Smooth muscle cell of the brain vasculature (primary cell): Measurements from ENCODE around the gene CCL11.

ENCODE experiments used
- DNase-seq: peaks from one replicate; pipeline ENCODE4 v3.0.0-alpha.2; 2012; ENCODE audit warnings: low read depth, low spot score

Gene CCL11

GRCh38 chr17:34257299-34257985 lies 28.1 kb upstream of the CCL11 start:
- no peak for DNase-seq

GRCh38 chr17:34257986-34258326 lies 27.6 kb upstream of the CCL11 start:
- no peak for DNase-seq

- DNase-seq: no peak
Measured at GRCh38 chr17:34259146-34259545, 26.4 kb upstream of the CCL11 start.

GRCh38 chr17:34260861-34261260 lies 24.7 kb upstream of the CCL11 start:
- no peak for DNase-seq

GRCh38 chr17:34261568-34262337 lies 23.8 kb upstream of the CCL11 start:
- DNase-seq: no peak

GRCh38 chr17:34265711-34266110 lies 19.8 kb upstream of the CCL11 start:
- no peak for DNase-seq

GRCh38 chr17:34269969-34270368 lies 15.6 kb upstream of the CCL11 start, which contains the start of gene CCL7:
CCL7 (plus strand) TSS chr17:34270221; CDS start chr17:34270291, 70 bp downstream.
- DNase-seq: no peak

- DNase-seq: no peak
Measured at GRCh38 chr17:34275881-34276280, 9.7 kb upstream of the CCL11 start.

GRCh38 chr17:34276826-34277225 lies 8.7 kb upstream of the CCL11 start:
- no peak for DNase-seq

- DNase-seq: no peak
Measured at GRCh38 chr17:34283571-34283970, 2.0 kb upstream of the CCL11 start.

- DNase-seq: no peak
Measured at GRCh38 chr17:34287875-34288274, 2.3 kb downstream of the CCL11 start.

- DNase-seq: no peak
Measured at GRCh38 chr17:34290586-34290985, 5.0 kb downstream of the CCL11 start.

GRCh38 chr17:34291721-34292348 lies 6.3 kb downstream of the CCL11 start:
- DNase-seq: no peak

- DNase-seq: no peak
Measured at GRCh38 chr17:34299027-34299426, 13.5 kb downstream of the CCL11 start.

- DNase-seq: no peak
Measured at GRCh38 chr17:34299956-34300577, 14.5 kb downstream of the CCL11 start.

- no peak for DNase-seq
Measured at GRCh38 chr17:34300652-34301370, 15.3 kb downstream of the CCL11 start.

GRCh38 chr17:34301986-34302385 lies 16.4 kb downstream of the CCL11 start:
- no peak for DNase-seq

- no peak for DNase-seq
Measured at GRCh38 chr17:34302636-34303035, 17.1 kb downstream of the CCL11 start.

- no peak for DNase-seq
Measured at GRCh38 chr17:34303606-34304005, 18.1 kb downstream of the CCL11 start.

- DNase-seq: no peak
Measured at GRCh38 chr17:34305061-34305460, 19.5 kb downstream of the CCL11 start.

GRCh38 chr17:34305606-34306005 lies 20.1 kb downstream of the CCL11 start:
- DNase-seq: no peak

GRCh38 chr17:34306466-34306865 lies 20.9 kb downstream of the CCL11 start:
- DNase-seq: no peak
